SK-N-SH (cell line): Measurements from ENCODE around the gene GABRD. TPM values are rescaled to one million over a fixed set of nuclear protein-coding genes. Genes with fewer than 3 reads are reported as not detected.

Experiments used
- CTCF ChIA-PET: fragments of 300-600, 350-600 bp; formaldehyde crosslinking; extraction: SDS; loops from one replicate; lab custom pipeline; 2021; lab: Yijun Ruan, JAX
- POLR2A ChIA-PET: fragments of 350-600 bp; sonication (Branson Sonifier 250); formaldehyde crosslinking; extraction: SDS; loops from one replicate; lab custom pipeline; 2020; ENCODE audit warnings: antibody characterized with exemption, inconsistent platforms; lab: Yijun Ruan, JAX
- DNase-seq: peaks from one replicate; pipeline ENCODE4 v3.0.0; 2012
- H2AFZ ChIP-seq: fragments of 200-600 bp; sonication (generic); 2 replicates; pipeline ENCODE4 v1.8.1; 2016; ENCODE audit warnings: antibody characterized with exemption, mild to moderate bottlenecking, low read depth
- H3F3A ChIP-seq: fragments of 200-600 bp; sonication (generic); replicated peaks from 2 replicates; pipeline ENCODE3; 2016; ENCODE audit warnings: antibody characterized with exemption, mild to moderate bottlenecking; ENCODE audit not compliant: insufficient read depth
- H3K27ac ChIP-seq, 2 experiments: fragments of 200-500 bp in 1 of 2; fragments of 200-600 bp in 1 of 2; sonication (Bioruptor generic) in 1 of 2; sonication (generic), shearing (Covaris generic) in 1 of 2; 2 replicates each; pipeline versions ENCODE4 v1.5.1 to v1.6.1; 2014 to 2016; ENCODE audit warnings: low read depth in 2 of 2, inconsistent platforms in 1 of 2, low read length in 1 of 2, mild to moderate bottlenecking in 1 of 2, mixed read lengths in 1 of 2
- H3K27me3 ChIP-seq: fragments of 200-600 bp; sonication (generic), shearing (Covaris generic); 2 replicates; pipeline ENCODE4 v1.6.1; 2016; ENCODE audit warnings: mixed run types; ENCODE audit not compliant: insufficient read depth
- H3K36me3 ChIP-seq, 2 experiments: fragments of 200-500 bp in 1 of 2; fragments of 200-600 bp in 1 of 2; sonication (Bioruptor generic) in 1 of 2; sonication (generic) in 1 of 2; replicated peaks in 1 of 2; 2 replicates each; pipeline versions ENCODE3 to v1.5.1; 2014 to 2016; ENCODE audit warnings: low read length in 1 of 2, mild to moderate bottlenecking in 1 of 2; ENCODE audit not compliant: insufficient read depth in 2 of 2, control insufficient read depth in 1 of 2
- H3K4me1 ChIP-seq, 2 experiments: fragments of 200-500 bp in 1 of 2; fragments of 200-600 bp in 1 of 2; sonication (Bioruptor generic) in 1 of 2; sonication (generic), shearing (Covaris generic) in 1 of 2; 2 replicates each; pipeline versions ENCODE4 v1.5.1 to v1.6.1; 2014 to 2016; ENCODE audit warnings: low read depth in 1 of 2, low read length in 1 of 2, mixed run types in 1 of 2; ENCODE audit not compliant: insufficient read depth in 2 of 2, control insufficient read depth in 1 of 2
- H3K4me2 ChIP-seq: fragments of 200-600 bp; sonication (generic), shearing (Covaris generic); 2 replicates; pipeline ENCODE4 v1.6.1; 2017; ENCODE audit warnings: mixed run types
- H3K4me3 ChIP-seq, 2 experiments: fragments of 200-500 bp in 1 of 2; fragments of 200-600 bp in 1 of 2; sonication (Bioruptor generic) in 1 of 2; sonication (generic), shearing (Covaris generic) in 1 of 2; 2 replicates each; pipeline versions ENCODE4 v1.5.1 to v1.8.1; 2014 to 2016; ENCODE audit warnings: low read depth in 2 of 2, inconsistent platforms in 1 of 2, low read length in 1 of 2, mild to moderate bottlenecking in 1 of 2, mixed read lengths in 1 of 2, moderate library complexity in 1 of 2
- H3K79me2 ChIP-seq: fragments of 200-600 bp; sonication (generic); 2 replicates; pipeline ENCODE4 v1.8.1; 2017; ENCODE audit warnings: mild to moderate bottlenecking; ENCODE audit not compliant: insufficient read depth
- H3K9ac ChIP-seq: fragments of 200-600 bp; sonication (generic); 2 replicates; pipeline ENCODE4 v1.6.1; 2017; ENCODE audit warnings: mixed run types
- H3K9me2 ChIP-seq: fragments of 200-600 bp; sonication (generic); 2 replicates; pipeline ENCODE4 v1.6.1; 2017; ENCODE audit warnings: mixed run types
- H3K9me3 ChIP-seq: fragments of 200-600 bp; sonication (generic); 2 replicates; pipeline ENCODE4 v1.6.1; 2017; ENCODE audit warnings: mixed run types, mild to moderate bottlenecking, moderate library complexity
- H4K20me1 ChIP-seq: fragments of 200-600 bp; sonication (generic); 2 replicates; pipeline ENCODE4 v1.6.1; 2017; ENCODE audit warnings: mild to moderate bottlenecking, mixed run types; ENCODE audit not compliant: insufficient read depth
- CTCF ChIP-seq: fragments of 200-600 bp; sonication (generic); IDR thresholded peaks from 2 replicates; pipeline ENCODE4 v1.6.1; 2017; ENCODE audit warnings: antibody characterized with exemption, mild to moderate bottlenecking, moderate library complexity
- ELF1 ChIP-seq: IDR thresholded peaks from 2 replicates; pipeline ENCODE4 v1.4.0; 2012
- EP300 ChIP-seq, 2 experiments: IDR thresholded peaks; 2 replicates each; pipeline versions ENCODE4 v1.4.0 to v1.6.1; 2012; ENCODE audit warnings: borderline replicate concordance in 1 of 2, low read depth in 1 of 2, low read length in 1 of 2
- FOXM1 ChIP-seq: IDR thresholded peaks from 2 replicates; pipeline ENCODE4 v1.4.0; 2012; ENCODE audit warnings: low read depth, mild to moderate bottlenecking
- GABPA ChIP-seq: IDR thresholded peaks from 2 replicates; pipeline ENCODE4 v1.4.0; 2012; ENCODE audit warnings: low read depth, mild to moderate bottlenecking
- GATA2 ChIP-seq: sonication (generic); formaldehyde crosslinking; IDR thresholded peaks from 2 replicates; pipeline ENCODE4 v1.5.0; 2020; ENCODE audit warnings: mild to moderate bottlenecking, missing genetic modification reagents
- JUND ChIP-seq: IDR thresholded peaks from 2 replicates; pipeline ENCODE4 v1.4.0; 2012
- MEF2A ChIP-seq: IDR thresholded peaks from 2 replicates; pipeline ENCODE4 v1.4.0; 2012; ENCODE audit warnings: low read depth, borderline replicate concordance
- NFIC ChIP-seq: IDR thresholded peaks from 2 replicates; pipeline ENCODE4 v1.4.0; 2012; ENCODE audit warnings: borderline replicate concordance
- NRF1 ChIP-seq: IDR thresholded peaks from 2 replicates; pipeline ENCODE4 v1.6.1; 2012; ENCODE audit warnings: low read depth, mild to moderate bottlenecking, low read length
- RCOR1 ChIP-seq: fragments of 150-350 bp; IDR thresholded peaks from 2 replicates; pipeline ENCODE4 v1.6.1; 2017; ENCODE audit warnings: antibody characterized with exemption, low read length
- REST ChIP-seq: IDR thresholded peaks from 2 replicates; pipeline ENCODE4 v1.6.1; 2012; ENCODE audit warnings: mild to moderate bottlenecking, low read depth, low read length, moderate library complexity
- RFX5 ChIP-seq: IDR thresholded peaks from 2 replicates; pipeline ENCODE4 v1.6.1; 2012; ENCODE audit warnings: mild to moderate bottlenecking, improper control_type of control experiment, low read length
- SMC3 ChIP-seq: IDR thresholded peaks from 2 replicates; pipeline ENCODE4 v1.6.1; 2012; ENCODE audit warnings: low read depth, low read length, improper control_type of control experiment
- TCF12 ChIP-seq: IDR thresholded peaks from 2 replicates; pipeline ENCODE4 v1.4.0; 2012
- TEAD4 ChIP-seq: IDR thresholded peaks from 2 replicates; pipeline ENCODE4 v1.4.0; 2012; ENCODE audit warnings: mild to moderate bottlenecking, borderline replicate concordance; ENCODE audit not compliant: insufficient read depth
- WGBS: methylation state at CpG from one replicate; pipeline ENCODE4 v1.1.6; 2017; ENCODE audit warnings: low lambda C conversion rate; 5-methylcytosine and 5-hydroxymethylcytosine counted together
- polyA plus RNA-seq, 3 experiments: library from polyadenylated mRNA; depleted of rRNA; stranded (reverse); fragments of >200 nt; gene quantifications; 2 replicates each; pipeline ENCODE4 v1.2.3, GENCODE V29; 2012
- TF ChIP-seq, protein P1 (sequence below): IDR thresholded peaks from 2 replicates; pipeline ENCODE4 v1.4.0; 2012; ENCODE audit warnings: low read depth
- TF ChIP-seq, protein P2 (sequence below): IDR thresholded peaks from 2 replicates; pipeline ENCODE4; 2012

The GABRD gene
- polyA plus RNA-seq, 1 of the 3 experiments (the other 2 are of a cell fraction), result 0.07 TPM

- TF ChIP-seq, protein P1, sequence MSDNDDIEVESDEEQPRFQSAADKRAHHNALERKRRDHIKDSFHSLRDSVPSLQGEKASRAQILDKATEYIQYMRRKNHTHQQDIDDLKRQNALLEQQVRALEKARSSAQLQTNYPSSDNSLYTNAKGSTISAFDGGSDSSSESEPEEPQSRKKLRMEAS, result no peak
- TF ChIP-seq MEF2A, result no peak
- no peak for TF ChIP-seq GATA2
- TF ChIP-seq, protein P2, sequence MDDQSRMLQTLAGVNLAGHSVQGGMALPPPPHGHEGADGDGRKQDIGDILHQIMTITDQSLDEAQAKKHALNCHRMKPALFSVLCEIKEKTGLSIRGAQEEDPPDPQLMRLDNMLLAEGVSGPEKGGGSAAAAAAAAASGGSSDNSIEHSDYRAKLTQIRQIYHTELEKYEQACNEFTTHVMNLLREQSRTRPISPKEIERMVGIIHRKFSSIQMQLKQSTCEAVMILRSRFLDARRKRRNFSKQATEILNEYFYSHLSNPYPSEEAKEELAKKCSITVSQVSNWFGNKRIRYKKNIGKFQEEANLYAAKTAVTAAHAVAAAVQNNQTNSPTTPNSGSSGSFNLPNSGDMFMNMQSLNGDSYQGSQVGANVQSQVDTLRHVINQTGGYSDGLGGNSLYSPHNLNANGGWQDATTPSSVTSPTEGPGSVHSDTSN, result no peak
- no peak for TF ChIP-seq SMC3
- TF ChIP-seq FOXM1, result no peak
- TF ChIP-seq RFX5, result no peak
- TF ChIP-seq, all 33 proteins: peak for 0
These were observed 34.5 kb upstream of the GABRD start (continued) for GRCh38 chr1:1984560-1985070.

GRCh38 chr1:1985375-1986050 is 33.6 kb upstream of the GABRD start:
- Histone ChIP-seq H3K4me3 (no peak overlapping the region), H3K27me3 (no peaks in the 10 kb centered on the region), H3K4me2 (no peak overlapping the region), H3K4me1 (peaks cover 0 to 12% of the 10 kb centered on the region in 2 experiments; a peak in 1 of 4 replicates), H2AFZ (no peak overlapping the region), H3K9me2 (no peaks in the 10 kb centered on the region), H3K27ac (no peak overlapping the region), H3K9me3 (no peaks in the 10 kb centered on the region), H3F3A (no peaks in the 10 kb centered on the region), H3K9ac (no peak overlapping the region), H4K20me1 (no peaks in the 10 kb centered on the region), H3K79me2 (no peaks in the 10 kb centered on the region), H3K36me3 (no peaks in the 10 kb centered on the region)
- 82% methylated on average over 11 of the region's 32 CpGs for WGBS
- TF ChIP-seq, protein P1, result no peak
- TF ChIP-seq CTCF (no peak), ELF1 (no peak), GABPA (no peak), REST (no peak), JUND (no peak), NRF1 (no peak), TEAD4 (no peak), TCF12 (no peak), EP300 (IDR thresholded peaks at IDR 0.05; ENCODE audit: borderline replicate concordance in 1 of 2, low read depth in 1 of 2, low read length in 1 of 2) (no peak), RCOR1 (no peak), NFIC (no peak), RFX5 (no peak), GATA2 (no peak), SMC3 (no peak)
- POLR2A ChIA-PET, result no interaction called here
- CTCF ChIA-PET, result interaction anchor here (1.3 to 3.6 kb wide), 3 partner anchors 25 to 60 kb away, joined by 4 to 34 read pairs (median 7); no protein-coding TSS in a partner anchor
- DNase-seq, result no peak
